ENCODE results near the gene C3orf20.
A peak's percentile ranks its signal among the peaks of the same experiment; 100 is the strongest.
"Not testable (repeated sequence)": the region's sequence is repeated elsewhere in the genome, so short reads cannot be mapped to it uniquely, and the experiment has no call there.

Gene C3orf20

DNA sequence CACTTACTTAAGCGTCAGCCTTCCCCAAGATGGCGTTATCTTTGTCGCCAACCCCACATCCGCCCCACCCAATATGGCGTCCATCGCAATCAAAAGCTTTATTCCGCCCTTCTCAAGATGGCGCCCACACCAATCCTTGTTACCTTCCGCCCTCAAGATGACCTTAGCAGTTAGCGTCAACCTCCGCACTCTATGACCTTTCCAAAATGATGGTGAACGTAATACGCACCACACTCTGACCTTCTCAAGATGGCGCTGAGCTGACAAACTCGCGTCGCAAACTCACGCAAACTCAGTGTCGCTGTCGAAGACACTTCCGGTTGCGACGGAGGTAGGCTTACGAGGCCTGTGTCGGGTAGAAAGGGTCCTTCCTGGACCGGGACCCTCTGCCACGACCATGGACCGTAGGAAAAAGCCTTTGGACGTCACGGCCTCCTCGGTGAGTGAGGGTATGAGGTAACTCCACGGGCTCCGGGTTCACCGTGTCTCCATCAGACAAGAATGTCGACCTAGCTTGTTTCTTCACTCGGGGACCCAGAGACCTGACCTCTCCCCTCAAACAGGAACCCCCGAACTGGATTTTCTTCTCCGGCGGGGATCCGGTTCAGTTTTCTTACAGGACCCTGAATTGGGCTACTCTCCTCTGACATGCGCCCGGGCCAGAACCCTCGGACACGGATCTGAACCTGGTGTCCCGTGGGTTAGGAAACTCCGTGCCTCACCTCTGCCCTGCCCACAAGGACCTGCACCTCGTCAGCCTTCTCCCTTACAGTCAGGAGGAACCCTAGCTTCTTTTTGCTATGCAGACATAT is 23.3 kb upstream of the C3orf20 start, which contains the start of gene CCDC174:
TSS of gene CCDC174 (plus strand) at position 323 of the 812 bp plus-strand sequence. CDS start at position 398, 75 bp downstream.
- peak; percentile 99 for DNase-seq

DNA sequence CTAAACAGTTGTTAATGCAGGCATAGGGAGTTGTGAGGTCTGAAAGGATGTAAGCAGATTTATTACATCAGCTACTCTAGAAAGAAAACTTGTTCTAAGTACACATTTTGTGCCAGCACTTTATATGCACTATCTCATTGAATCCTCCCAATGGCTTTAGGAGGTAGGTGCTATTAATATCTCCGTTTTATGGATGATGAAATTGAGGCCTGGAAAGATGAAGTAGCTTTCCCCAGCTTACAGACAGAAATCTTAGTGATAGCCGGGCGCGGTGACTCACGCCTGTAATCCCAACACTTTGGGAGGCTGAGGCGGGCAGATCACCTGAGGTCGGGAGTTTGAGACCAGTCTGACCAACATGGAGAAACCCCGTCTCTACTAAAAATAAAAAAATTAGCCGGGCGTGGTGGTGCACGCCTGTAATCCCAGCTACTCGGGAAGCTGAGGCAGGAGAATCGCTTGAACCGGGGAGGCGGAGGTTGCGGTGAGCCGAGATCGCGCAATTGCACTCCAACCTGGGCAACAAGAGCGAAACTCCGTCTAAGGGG is 22.5 kb upstream of the C3orf20 start:
- not testable (repeated sequence) for DNase-seq

DNA sequence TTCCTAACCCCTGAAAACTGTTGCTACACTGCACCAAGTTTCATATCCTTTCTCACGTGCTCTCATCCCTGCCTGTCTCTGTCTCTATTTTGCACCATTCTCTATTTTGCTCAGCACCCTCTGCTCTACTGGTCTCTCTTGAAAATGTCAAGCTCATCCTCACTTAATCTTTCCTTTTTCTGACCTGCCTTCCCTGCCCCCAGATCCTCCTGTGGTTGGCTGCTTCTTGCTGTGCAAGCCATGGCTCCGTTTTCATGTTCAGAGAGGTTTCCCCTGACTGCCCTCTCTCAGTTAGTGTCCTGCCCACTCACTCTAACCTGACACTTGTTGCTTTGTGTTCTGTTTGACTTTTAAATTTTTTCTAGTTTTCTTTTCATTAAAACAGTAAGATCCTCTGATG is 17.4 kb upstream of the C3orf20 start:
- DNase-seq, result no peak

DNA sequence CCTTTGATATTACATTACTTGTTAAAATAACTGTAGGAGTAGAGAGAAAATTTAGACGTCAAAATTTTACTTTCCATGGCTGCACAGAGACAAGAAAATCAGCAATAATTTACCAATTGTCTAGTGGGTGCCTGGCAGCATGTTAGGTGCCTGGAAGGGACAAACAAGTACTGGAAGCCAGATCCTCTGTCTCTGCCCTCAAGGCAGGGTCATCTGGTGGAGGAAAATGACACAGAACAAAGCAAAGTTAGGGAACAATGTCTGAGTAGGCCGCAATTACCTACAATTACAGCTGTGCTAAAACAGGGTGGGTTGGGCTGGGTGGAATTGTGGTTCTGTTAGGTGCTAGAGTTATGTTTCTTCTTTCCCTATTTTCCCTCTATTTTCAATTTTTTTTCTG is 16.0 kb upstream of the C3orf20 start:
- no peak for DNase-seq

DNA sequence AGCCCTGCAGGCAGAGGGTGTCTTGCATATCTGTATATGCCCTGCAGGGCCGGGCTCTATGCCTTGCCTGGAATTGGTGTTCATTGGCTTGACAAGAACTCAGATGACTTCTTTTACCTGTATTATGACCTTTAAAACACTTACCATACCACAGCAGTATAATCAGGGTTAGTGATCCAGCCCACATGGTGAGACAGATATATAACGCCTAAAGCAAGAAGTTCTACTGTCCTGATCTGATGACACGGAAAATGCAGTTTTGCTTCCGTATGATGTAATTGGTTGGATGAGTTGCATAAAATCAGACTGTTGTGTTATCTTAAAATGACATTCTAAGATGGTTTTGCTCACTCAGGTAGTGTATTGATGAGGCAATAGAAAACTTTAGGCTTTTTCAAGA is 14.0 kb upstream of the C3orf20 start:
- no peak for DNase-seq

GRCh38 chr3:14663396-14664135 is 11.4 kb upstream of the C3orf20 start:
- no peak for DNase-seq

GRCh38 chr3:14664170-14664569 is 10.8 kb upstream of the C3orf20 start:
- DNase-seq, result no peak

DNA sequence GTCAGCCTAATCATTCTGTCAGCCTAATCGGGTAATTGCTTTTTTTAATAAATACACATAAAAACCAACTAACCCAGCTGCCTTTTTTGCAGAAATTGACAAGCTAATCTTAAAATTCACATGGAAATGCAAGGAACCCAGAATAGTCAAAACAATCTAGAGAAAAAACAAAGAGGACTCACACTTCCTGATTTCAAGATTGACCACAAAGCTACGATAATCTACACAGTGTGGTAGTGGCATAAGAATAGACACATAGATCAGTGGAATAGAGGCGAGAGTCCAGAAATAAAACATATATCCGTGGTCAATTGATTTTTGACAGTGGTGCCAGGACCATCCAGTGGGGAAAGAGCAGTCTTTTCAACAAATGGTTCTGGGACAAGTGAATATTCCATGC is 2.4 kb upstream of the C3orf20 start:
- DNase-seq, result no peak

DNA sequence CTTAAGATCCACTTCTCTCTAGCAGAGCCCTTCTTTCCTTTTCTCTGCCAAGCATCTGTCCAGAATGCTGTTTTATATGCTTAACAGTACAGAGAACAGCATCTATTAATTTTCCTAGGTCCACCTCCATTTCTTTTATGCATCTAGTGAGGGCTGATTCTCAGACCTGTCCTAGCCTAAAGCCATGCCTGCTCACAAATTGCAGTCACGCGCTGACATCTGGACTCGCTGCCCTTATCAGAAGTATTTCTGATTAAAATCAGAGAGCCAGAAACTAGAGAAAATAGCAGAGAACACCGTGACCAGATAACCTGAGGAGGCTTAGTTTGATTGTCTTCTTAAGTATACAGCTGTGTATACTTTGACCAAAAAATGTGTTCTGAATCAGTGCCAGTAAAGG is 1.9 kb downstream of the C3orf20 start:
- DNase-seq, result no peak

DNA sequence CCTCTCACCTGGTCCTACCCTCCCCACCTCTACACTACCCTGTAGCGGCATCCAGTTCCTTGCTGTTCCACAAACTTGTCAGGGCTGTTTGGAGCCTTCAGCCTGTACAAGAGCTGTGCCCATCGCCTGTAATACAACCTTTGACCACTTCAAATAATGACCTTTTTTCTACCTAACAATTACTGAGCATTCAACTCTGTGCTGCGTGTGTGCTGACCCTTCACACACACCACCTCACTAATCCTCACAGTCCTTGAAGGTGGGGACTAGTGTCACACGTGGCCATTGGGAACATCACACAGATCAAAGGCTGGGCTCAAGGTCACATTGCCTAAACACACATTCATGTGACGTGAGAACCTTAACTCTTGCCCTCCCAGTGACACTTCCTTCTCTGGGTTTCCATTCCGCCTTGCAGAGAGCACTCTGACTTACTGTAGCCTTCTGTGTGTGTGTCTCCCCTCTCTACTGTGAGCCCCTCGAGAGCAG is 3.1 kb downstream of the C3orf20 start:
- no peak for DNase-seq

GRCh38 chr3:14680115-14680514 is 5.2 kb downstream of the C3orf20 start:
- no peak for DNase-seq

DNA sequence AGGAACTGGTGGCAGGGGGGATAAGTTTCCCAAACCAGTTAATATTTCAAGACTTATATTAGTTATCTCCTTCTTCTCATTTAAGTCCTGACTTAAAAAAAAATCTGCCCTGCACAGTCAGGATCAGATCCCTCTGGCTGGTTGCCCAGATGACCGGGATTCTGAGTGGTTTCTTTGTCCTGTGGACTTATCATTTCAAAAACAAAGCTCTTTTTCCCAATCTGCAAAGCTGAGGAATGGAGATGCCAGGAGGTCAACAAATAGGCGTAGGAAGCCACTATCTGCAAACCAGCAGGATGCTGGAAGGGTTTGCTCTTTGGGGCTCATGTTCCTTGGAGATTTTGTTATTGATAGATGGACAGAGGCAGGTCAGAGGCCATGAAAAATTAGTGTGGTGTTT is 5.8 kb downstream of the C3orf20 start:
- no peak for DNase-seq

GRCh38 chr3:14684447-14684846 is 9.5 kb downstream of the C3orf20 start:
- DNase-seq, result no peak

DNA sequence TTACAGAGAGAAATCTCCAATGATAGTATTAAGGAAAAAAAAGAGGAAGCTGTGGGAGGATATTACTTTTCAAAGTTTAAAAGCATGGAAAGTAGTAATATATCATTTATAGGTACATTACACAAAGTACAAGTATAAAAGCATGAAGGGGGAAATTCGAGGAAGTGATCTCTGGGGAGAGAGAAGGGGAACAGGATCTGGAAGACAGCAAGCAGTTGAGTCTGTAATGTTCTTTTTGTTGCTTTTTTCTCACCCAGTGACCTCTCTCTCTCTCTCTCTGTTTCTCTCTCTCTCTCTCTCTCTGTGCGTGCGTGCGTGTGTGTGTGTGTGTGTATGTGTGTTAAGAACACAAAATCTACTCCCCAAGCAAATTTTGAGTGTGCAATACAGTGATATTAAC is 10.2 kb downstream of the C3orf20 start:
- no peak for DNase-seq

DNA sequence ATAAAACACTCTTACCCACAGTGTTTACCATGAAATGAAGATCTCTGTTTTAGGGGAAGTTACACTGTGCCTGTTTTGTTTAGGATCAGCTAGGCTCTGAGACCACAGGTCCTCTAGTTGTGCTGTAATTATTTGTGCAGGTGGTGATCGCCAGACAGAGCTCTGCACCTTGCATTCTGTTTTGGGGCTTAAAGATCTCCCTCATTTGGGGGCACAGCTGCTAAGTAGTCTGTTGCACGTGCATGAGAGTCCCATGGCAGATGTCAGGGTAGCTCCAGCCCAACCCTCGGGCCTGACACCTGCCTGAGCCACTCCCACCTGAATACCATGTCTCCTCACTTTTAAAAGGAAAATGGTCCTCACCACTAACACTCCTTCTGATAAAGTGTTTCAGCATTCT is 12.4 kb downstream of the C3orf20 start:
- DNase-seq, result no peak

- no peak for DNase-seq
Observed at GRCh38 chr3:14688525-14688924, 13.6 kb downstream of the C3orf20 start.

- no peak for DNase-seq
Observed at GRCh38 chr3:14689247-14689980, 14.5 kb downstream of the C3orf20 start.

GRCh38 chr3:14691239-14691638 is 16.3 kb downstream of the C3orf20 start:
- peak in 1 of 2 donors; percentile 4 for DNase-seq

DNA sequence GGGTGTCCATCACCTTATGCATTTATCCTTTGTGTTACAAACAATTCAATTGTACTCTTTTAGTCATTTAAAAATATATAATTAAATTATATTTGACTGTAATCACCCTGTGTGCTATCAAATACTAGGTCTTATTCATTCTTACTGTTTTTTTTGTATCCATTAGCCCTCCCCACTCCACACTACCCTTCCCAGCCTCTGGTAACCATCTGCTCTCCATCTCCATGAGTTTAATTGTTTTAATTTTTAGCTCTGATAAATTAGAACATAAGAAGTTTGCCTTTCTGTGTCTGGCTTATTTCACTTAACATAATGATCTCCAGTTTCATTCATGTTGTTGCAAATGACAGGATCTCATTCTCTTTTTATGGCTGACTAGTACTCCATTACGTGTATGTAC is 16.8 kb downstream of the C3orf20 start:
- DNase-seq, result no peak

DNA sequence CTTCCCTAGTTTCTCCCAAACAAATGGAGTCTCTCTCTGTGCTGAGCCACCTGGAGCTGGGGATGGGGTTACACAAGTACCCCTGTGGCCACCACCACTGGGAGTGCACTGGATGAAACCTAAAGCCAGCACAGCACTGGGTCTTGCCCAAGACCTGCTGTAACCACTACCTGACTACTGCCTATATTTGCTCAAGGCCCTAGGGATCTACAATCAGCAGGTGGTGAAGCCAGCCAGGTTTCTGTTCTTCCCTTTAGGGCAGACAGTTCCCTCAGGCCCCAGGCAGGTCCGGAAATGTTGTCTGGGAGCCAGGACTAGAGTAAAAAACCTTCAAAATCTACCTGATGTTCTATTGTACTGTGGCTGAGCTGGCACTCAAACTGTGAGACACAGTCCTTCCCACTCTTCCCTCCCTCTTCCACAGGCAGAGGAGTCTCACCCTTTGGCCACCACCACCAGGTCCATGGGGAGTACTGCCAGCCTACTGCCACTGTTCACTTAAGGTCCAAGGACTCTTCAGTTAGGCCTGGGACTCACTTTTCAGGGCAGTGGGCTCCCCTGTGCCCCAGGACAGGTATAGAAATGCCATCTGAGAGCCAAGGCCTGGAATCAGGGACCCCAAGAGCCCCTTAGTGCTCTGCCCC is 23.8 kb downstream of the C3orf20 start:
- DNase-seq, result no peak

- DNase-seq, result no peak
Observed at GRCh38 chr3:14699643-14700042, 24.7 kb downstream of the C3orf20 start.

GRCh38 chr3:14700891-14701290 is 25.9 kb downstream of the C3orf20 start:
- no peak for DNase-seq

GRCh38 chr3:14701676-14702075 is 26.7 kb downstream of the C3orf20 start:
- DNase-seq, result no peak

Data from CD4-positive, alpha-beta T cell treated with Interleukin-4 for 1 hour (primary cell).